SH-SY5Y (cell line): Measurements from ENCODE around the gene STAB2.

ENCODE experiments used
- GATA2 ChIP-seq: IDR thresholded peaks from 2 replicates; pipeline ENCODE4 v1.6.1; 2011; ENCODE audit warnings: mild to moderate bottlenecking, low read depth, low read length
- GATA3 ChIP-seq: IDR thresholded peaks from 2 replicates; pipeline ENCODE4 v1.6.1; 2011; ENCODE audit warnings: low read depth, mild to moderate bottlenecking, low read length, moderate library complexity

- TF ChIP-seq GATA2 (no peak), GATA3 (no peak)
Observed at GRCh38 chr12:103768467-103769123, 181.5 kb downstream of the STAB2 start.
